Stomach (tissue), 9 donors: ENCODE data around the gene NDUFB7. TPM values are rescaled to one million over a fixed set of nuclear protein-coding genes. Genes with fewer than 3 reads are reported as not detected.

Experiments
- DNase-seq, 2 donors: peaks; one replicate each; pipeline versions ENCODE4 v3.0.0 to v3.0.0-alpha.2; 2013 to 2019
- H3K27ac ChIP-seq, 5 donors: fragments of 200-600 bp in 4 of 5; sonication (generic) in 4 of 5; one replicate each; pipeline ENCODE4 v1.5.1; 2013 to 2019; ENCODE audit warnings: mild to moderate bottlenecking in 1 of 5, moderate library complexity in 1 of 5
- H3K27me3 ChIP-seq, 3 donors: fragments of 200-600 bp; sonication (generic); one replicate each; pipeline ENCODE4 v1.5.1; 2017 to 2019; ENCODE audit warnings: mixed run types in 1 of 3
- H3K36me3 ChIP-seq, 4 donors: fragments of 200-600 bp; sonication (generic); 1 replicate in 3 of 4; 2 replicates in 1 of 4; pipeline ENCODE4 v1.5.1; 2016 to 2019
- H3K4me1 ChIP-seq, 4 donors: fragments of 200-600 bp; sonication (generic); one replicate each; pipeline ENCODE4 v1.5.1; 2016 to 2019
- H3K4me3 ChIP-seq, 4 donors: fragments of 200-600 bp; sonication (generic) in 3 of 4; one replicate each; pipeline ENCODE4 v1.5.1; 2016 to 2019; ENCODE audit warnings: mild to moderate bottlenecking in 1 of 4
- H3K9me3 ChIP-seq, 4 donors: fragments of 200-600 bp; sonication (generic); one replicate each; pipeline ENCODE4 v1.5.1; 2016 to 2019
- CTCF ChIP-seq, 7 experiments: fragments of 450-650 bp in 4 of 7; fragments of 200-600 bp in 3 of 7; sonication (generic) in 3 of 7; IDR thresholded peaks; one replicate each; pipeline ENCODE4 v1.5.1; 2016 to 2019; ENCODE audit warnings: antibody characterized with exemption in 7 of 7, control low read depth in 2 of 7, mild to moderate bottlenecking in 1 of 7
- EP300 ChIP-seq: sonication (generic); formaldehyde crosslinking; IDR thresholded peaks from one replicate; pipeline ENCODE4 v1.6.1; 2017; ENCODE audit warnings: antibody characterized with exemption
- POLR2A ChIP-seq, 4 donors: fragments of 450-650 bp; IDR thresholded peaks; one replicate each; pipeline ENCODE4 v1.6.1; 2016; ENCODE audit warnings: antibody characterized with exemption in 4 of 4, control low read depth in 2 of 4, mild to moderate bottlenecking in 1 of 4, moderate library complexity in 1 of 4
- POLR2AphosphoS5 ChIP-seq, 3 donors: sonication (generic); formaldehyde crosslinking; IDR thresholded peaks; one replicate each; pipeline ENCODE4 v1.6.1; 2016; ENCODE audit warnings: antibody characterized with exemption in 3 of 3
- WGBS, 5 donors: extraction: QIAGEN DNeasy Blood & Tissue Kit in 3 of 5; methylation state at CpG; one replicate each; pipeline versions ENCODE4 v1.1.5 to v1.1.7; 2013 to 2018; 5-methylcytosine and 5-hydroxymethylcytosine counted together
- intact Hi-C: fragments of 100-400 bp; cut with DNase I; formaldehyde crosslinking; loops from one replicate; pipeline ENCODE4 v1.15.1; 2023; ENCODE audit warnings: low total_unique reads
- polyA plus RNA-seq, 3 donors: library from polyadenylated mRNA; stranded (reverse); fragments of 200-250 nt; gene quantifications; one replicate each; pipeline ENCODE4 v1.2.3, GENCODE V29; 2013
- total RNA-seq, 5 donors: library from RNA; depleted of rRNA; stranded (reverse); fragments of >200 nt; gene quantifications; one replicate each; pipeline versions ENCODE4 v1.1.0 to v1.2.3, GENCODE V29; 2014 to 2016
- donor health status: healthy with polysubstance abuse.
- donor health status: Bipolar disorder and iron deficiency.
- donor health status: healthy.

Gene NDUFB7
- total and polyA plus RNA-seq, 8 donors: 159 to 1,175 (median 484) TPM

DNA sequence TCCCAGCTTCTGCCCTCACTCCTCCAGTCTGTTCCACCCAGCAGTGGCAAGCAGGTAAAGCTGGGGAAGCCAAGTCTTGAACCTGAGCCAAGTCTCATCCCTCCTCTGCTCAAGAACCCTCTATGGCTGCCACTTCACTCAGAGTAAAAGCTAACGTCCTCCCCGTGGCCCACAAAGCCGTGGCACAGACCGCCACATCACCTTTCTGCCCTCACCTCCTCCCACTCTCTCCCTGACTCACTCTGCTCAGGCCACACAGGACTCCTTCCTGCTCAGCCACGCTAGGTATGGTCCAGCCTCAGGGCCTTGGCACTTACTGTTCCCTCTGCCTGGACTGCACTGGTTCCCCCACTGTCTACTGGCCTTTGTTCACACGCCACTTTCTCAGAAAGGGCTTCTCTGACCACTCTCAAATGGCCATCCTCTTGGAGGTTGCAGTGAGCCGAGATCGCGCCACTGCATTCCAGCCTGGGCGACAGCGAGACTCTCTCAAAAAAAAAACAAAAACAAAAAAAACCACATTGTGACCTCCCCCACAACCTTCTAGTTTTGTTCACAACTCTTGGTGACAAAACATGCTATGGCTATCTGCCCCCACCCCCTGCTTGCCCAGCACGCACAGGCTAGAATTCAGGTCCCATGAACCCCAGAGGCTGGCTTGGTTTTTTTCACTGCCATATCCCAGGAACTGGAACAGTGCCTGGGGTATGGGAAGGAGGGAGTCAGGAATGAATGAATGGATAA, 15.8 kb downstream of the NDUFB7 start:
- peak overlapping the region in 1 of 5 donors; percentile 6 for H3K27ac ChIP-seq
- no peak for DNase-seq
- no peaks in the 10 kb centered on the region for H3K27me3 ChIP-seq
- H3K36me3 ChIP-seq: peaks cover 0 to 11% (median 7%) of the 10 kb centered on the region in 4 donors
- 72 to 78% (median 75%) methylated on average over 12 of the region's 12 CpGs for WGBS, 5 donors
- TF ChIP-seq POLR2A (IDR thresholded peaks at IDR 0.05) (no peak), POLR2AphosphoS5 (IDR thresholded peaks at IDR 0.05) (no peak), EP300 (no peak), CTCF (IDR thresholded peaks at IDR 0.05) (no peak)
- intact Hi-C loops: no loop called here
- no peaks in the 10 kb centered on the region for H3K9me3 ChIP-seq
- H3K4me1 ChIP-seq: peaks cover 10 to 51% (median 37%) of the 10 kb centered on the region in 4 donors
- H3K4me3 ChIP-seq: peak overlapping the region in 2 of 4 donors; percentile 9 to 20

DNA sequence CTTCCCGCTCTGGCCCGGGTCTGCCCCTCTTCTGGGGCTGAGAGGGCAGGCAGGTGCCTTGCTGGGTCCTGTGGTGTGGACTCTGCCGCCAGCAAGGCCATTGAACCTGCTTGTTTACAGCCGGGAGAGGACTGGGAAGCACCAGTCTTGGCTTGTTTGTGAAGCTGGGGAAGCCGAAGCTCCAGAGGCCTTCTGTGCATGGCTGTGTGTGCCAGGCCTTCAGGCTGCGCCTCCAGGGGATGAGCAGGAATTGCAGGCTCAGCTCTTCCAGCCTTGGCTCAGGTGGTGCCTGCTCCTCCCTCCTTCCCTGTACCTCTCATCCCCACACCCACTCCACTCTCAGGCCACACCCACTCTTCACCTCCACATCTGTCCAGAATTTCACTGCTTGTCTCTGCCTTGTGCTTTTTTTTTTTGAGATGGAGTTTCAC, 17.5 kb downstream of the NDUFB7 start:
- intact Hi-C loops: no loop called here
- peaks cover 6 to 23% (median 14%) of the 10 kb centered on the region in 4 donors for H3K36me3 ChIP-seq
- WGBS, 5 donors: 58 to 82% (median 63%) methylated on average over 5 to 6 of the region's 6 CpGs
- no peaks in the 10 kb centered on the region for H3K27me3 ChIP-seq
- peak in 1 of 2 donors; percentile 58 for DNase-seq
- no peaks in the 10 kb centered on the region for H3K9me3 ChIP-seq
- peaks cover 14 to 53% (median 31%) of the 10 kb centered on the region in 4 donors for H3K4me1 ChIP-seq
- no peak overlapping the region for H3K4me3 ChIP-seq
- H3K27ac ChIP-seq: no peak overlapping the region
- TF ChIP-seq CTCF (IDR thresholded peaks at IDR 0.05) (no peak), POLR2AphosphoS5 (IDR thresholded peaks at IDR 0.05) (no peak)

GRCh38 chr19:14553939-14554243, 18.0 kb downstream of the NDUFB7 start:
- no peak overlapping the region for H3K4me3 ChIP-seq
- H3K36me3 ChIP-seq: peaks cover 6 to 27% (median 18%) of the 10 kb centered on the region in 4 donors
- no peak overlapping the region for H3K27ac ChIP-seq

More at GRCh38 chr19:14553939-14554243, 18.0 kb downstream of the NDUFB7 start:
- intact Hi-C loops: no loop called here
- WGBS, 5 donors: 73 to 100% (median 86%) methylated on average over 1 to 9 of the region's 9 CpGs
- peaks cover 14 to 53% (median 31%) of the 10 kb centered on the region in 4 donors for H3K4me1 ChIP-seq
- no peak for TF ChIP-seq POLR2A (IDR thresholded peaks at IDR 0.05)
- no peak for TF ChIP-seq POLR2AphosphoS5 (IDR thresholded peaks at IDR 0.05)
- no peak for TF ChIP-seq CTCF (IDR thresholded peaks at IDR 0.05)
- TF ChIP-seq EP300: no peak
- no peaks in the 10 kb centered on the region for H3K9me3 ChIP-seq
- no peaks in the 10 kb centered on the region for H3K27me3 ChIP-seq
- no peak for DNase-seq
